HG02870 (cell line): Measurements from ENCODE around the gene SYNCRIP.
"Not testable (repeated sequence)": the region's sequence is repeated elsewhere in the genome, so short reads cannot be mapped to it uniquely, and the experiment has no call there.

Source experiments
- ATAC-seq: cut with Tn5 transposase; IDR thresholded peaks from one replicate; pipeline ENCODE4 v1.9.1; 2021; ENCODE audit warnings: mild to moderate bottlenecking, moderate library complexity; ENCODE audit not compliant: unreplicated experiment

The SYNCRIP gene

GRCh38 chr6:85670573-85670972, 27.9 kb upstream of the SYNCRIP start:
- no peak for ATAC-seq

- peak; percentile 94 for ATAC-seq
These were observed 27.1 kb upstream of the SYNCRIP start for GRCh38 chr6:85669735-85670194.

DNA sequence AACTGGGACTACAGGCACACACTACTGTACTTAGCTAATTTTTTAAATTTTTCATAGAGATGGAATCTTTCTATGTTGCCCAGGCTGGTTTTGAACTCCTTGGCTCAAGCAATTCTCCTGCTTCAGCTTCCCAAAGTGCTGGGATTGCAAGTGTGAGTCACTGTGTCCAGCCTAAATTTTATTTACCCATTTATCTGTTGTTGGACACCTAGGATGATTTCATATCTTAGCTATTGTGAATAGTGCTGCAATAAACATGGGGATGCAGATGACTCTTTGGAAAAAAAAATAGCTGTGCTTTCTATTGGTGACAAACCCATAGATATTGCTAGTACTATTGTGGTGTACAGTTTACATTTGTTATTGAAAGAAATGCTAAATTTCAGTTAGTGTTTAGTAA, 19.6 kb upstream of the SYNCRIP start:
- ATAC-seq: no peak

DNA sequence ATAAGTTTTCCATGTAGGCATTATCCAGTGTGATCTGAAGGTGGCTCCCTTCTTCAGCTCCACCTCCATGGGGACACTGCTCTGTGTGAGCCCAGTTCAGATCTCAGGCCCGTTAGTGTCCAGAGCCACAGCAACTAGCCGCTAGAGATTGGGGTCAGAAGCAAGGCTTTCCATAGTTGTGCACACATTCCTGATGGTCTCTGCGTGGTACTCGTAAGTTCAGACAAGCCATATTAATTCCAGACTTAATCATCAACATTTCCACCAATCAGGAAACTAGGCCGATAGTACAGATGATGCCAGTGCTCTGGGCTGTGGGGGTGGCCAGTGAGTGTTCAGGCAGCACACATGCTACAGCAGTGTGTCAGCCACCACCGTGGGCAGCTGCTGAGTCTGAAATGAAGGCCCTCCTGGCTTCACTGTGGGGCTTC, 17.5 kb upstream of the SYNCRIP start:
- no peak for ATAC-seq

DNA sequence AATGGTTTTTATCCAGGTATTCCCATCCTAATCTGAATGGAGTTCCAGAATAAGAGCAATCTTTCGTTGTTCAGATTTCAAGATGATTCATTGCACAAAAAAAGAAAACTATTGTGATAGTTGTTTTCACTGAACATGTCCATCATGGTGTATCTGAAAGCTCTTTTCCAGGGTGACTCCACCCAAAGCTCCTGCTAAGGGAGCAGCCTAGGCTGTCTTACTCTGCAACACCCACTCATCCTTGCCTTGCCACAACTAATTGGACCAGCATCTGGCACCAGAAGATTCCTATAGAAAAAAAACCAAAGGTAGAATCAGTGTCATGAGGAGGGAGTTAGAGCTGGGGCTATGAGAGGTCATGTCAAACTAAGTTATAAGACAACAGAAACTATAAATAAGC, 7.9 kb upstream of the SYNCRIP start:
- ATAC-seq: no peak

- ATAC-seq: no peak
These were observed 1.6 kb upstream of the SYNCRIP start for GRCh38 chr6:85644279-85644762.

- peak; percentile 52 for ATAC-seq
These were observed 1.0 kb upstream of the SYNCRIP start for GRCh38 chr6:85643537-85644278.

- no peak for ATAC-seq
These were observed 551 bp downstream of the SYNCRIP start for GRCh38 chr6:85641897-85642773.

DNA sequence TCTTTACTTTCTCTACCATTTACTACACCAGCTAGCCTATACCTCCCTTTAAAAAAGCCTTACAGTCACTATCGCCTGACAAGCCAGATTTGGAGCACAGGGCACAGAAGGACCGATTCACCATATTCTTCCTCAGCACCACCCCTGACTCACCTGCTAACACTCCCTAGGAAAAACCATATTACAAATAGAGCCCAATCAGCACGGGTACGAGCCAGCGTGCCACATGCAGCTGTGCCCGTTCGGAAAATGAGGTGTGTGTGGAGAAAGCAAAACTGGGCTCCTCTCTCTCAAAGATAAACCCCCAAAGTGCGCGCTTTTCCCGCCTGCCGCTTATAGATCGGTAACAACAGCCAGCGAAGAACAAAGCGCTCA, 1.2 kb downstream of the SYNCRIP start:
- no peak for ATAC-seq

DNA sequence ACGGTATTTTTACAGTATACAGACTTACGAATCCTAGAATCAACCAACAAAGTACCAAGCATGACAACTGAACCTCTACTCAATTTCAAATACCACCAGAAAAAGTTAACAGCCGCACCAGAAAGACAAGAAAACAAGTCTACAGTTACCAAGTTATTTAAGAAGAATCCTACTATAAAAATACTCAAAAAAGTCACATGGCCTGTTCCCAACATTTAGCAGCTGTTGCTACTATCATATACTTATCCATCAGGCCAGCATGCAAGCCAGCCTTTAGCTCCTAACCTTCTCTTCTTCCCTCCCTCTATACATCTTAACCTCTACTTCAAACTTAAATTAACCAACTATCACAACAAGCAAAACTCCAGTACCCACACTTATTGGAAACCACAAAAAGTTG, 1.9 kb downstream of the SYNCRIP start:
- ATAC-seq: no peak

DNA sequence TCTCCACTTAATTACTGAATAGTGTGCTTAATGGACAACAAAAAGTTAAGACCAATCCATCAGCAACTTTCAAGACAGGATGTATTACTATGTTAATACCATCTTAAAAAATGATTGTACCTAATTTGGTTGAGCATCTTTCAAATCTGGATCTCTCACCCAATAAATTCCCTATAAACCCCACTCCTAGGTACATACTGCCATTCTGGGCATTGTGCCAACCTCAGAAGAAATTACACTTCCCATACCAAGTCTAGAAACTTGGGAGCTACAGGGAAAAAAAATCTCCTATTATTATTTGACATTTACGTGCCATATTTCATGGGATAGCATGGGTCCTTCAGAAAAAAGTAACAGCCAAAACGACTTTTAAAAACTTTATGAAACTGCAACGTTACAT, 5.1 kb downstream of the SYNCRIP start:
- no peak for ATAC-seq

- no peak for ATAC-seq
These were observed 10.3 kb downstream of the SYNCRIP start for GRCh38 chr6:85632164-85632942.

DNA sequence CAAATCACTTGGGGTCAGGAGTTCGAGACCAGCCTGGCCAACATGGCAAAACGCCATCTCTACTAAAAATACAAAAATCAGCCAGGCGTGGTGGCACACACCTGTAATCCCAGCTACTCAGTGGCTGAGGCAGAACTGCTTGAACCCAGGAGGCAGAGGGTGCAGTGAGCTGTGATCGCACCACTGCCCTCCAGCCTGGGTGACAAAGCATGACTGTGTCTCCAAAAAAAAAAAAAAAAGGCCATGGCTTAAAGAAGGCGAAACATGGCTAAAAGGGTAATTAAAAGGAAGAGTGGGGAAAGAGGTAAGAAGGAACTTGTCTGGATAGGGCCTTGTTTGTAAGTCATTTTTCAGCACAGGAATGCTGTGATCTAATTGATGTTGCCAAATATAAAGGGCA, 11.6 kb downstream of the SYNCRIP start:
- ATAC-seq: not testable (repeated sequence)

DNA sequence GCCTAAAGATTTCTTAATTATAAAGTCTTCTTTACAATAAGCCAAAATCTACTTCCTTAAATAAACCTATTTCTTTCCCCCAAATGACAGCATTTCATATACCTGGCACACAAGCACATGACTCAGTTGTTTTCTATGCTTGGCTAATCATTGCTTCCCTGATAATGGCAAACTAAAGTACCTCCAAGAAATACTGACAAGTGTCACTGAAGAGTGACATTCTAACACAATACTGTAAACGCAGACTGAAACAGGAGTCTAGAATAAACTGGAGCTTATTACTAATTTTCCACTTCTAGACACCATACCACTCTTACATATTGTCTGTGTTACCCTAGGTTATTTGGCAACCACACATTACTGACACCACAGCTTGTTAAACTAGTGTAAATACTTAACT, 14.3 kb downstream of the SYNCRIP start:
- no peak for ATAC-seq

DNA sequence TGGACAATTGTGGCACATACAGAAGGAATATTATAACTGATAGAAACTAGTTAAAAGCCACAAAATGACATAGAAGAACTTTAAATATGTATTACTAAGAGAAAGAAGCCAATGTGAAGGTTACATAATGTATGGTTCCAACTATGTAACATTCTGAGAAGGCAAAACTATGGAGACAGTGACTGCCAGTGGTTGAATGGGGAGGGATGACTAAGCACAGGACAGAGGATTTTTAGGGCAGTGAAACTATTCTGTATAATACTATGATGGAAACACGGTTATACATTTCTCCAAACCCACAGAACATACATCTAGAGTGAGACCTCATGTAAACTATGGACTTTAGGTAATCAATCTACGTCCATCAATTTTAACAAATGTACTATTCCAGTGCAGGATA, 22.4 kb downstream of the SYNCRIP start:
- no peak for ATAC-seq

DNA sequence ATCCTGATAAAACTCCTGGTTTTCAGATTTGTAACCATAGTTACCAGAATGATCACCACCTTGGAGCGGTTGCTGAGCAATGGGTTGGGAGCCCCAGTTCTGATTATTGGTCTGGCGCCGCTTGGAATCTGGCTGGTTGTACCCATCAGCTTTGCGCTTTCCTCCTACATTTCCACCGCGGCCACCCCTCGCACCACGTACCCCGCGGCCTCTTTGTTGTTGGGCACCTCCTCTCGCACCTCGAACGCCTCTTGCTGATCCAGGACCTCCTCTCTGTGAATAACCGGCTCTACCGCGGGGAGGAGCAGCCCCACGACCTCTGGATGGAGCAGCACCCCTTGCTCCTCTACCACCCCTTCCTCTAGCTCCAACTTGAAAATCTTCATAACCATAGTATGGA, 27.9 kb downstream of the SYNCRIP start:
- no peak for ATAC-seq

GRCh38 chr6:85612690-85613474, 29.8 kb downstream of the SYNCRIP start:
- ATAC-seq: no peak

- ATAC-seq: no peak
These were observed 32.3 kb downstream of the SYNCRIP start for GRCh38 chr6:85610182-85610895.

DNA sequence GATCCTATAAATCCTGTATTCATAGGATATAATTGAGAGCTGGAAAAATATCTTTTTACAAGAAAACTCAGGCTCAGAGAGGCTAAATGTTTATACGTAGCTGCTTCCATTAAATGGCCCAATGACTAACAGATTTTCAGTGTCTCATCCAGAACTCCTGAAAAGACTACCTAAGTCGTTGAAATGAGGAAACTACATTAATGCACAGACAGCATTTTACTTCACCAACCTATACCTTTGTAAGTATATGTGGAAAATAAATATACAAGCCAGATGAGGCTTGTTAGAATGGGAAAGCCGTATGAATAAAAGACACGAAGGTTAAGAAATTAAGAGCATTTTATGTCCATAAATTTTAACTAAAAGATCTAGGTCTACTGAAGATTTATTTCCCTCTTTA, 40.6 kb downstream of the SYNCRIP start:
- no peak for ATAC-seq
